GM19452 (cell line): Measurements from ENCODE around the gene RNF151.
"Not testable (repeated sequence)": the region's sequence is repeated elsewhere in the genome, so short reads cannot be mapped to it uniquely, and the experiment has no call there.

Experiments used
- ATAC-seq: cut with Tn5 transposase; IDR thresholded peaks from one replicate; pipeline ENCODE4 v1.9.1; 2021; ENCODE audit not compliant: unreplicated experiment

The RNF151 gene

GRCh38 chr16:1966460-1966859 lies at the start of gene RNF151:
RNF151 (plus strand) TSS chr16:1966856; CDS start chr16:1966882, 26 bp downstream.
- ATAC-seq = no peak

GRCh38 chr16:1917056-1917664 lies 49.5 kb upstream of the RNF151 start:
- no peak for ATAC-seq

- no peak for ATAC-seq
Measured at GRCh38 chr16:1917665-1918350, 48.8 kb upstream of the RNF151 start.

GRCh38 chr16:1918351-1919326 lies 48.0 kb upstream of the RNF151 start, which contains the start of gene HS3ST6:
HS3ST6 (minus strand) TSS chr16:1918415; CDS start chr16:1918323, 92 bp downstream.
- ATAC-seq = no peak

GRCh38 chr16:1919327-1919998 lies 47.2 kb upstream of the RNF151 start:
- no peak for ATAC-seq

- ATAC-seq = not testable (repeated sequence)
Measured at GRCh38 chr16:1920122-1920521, 46.5 kb upstream of the RNF151 start.

- no peak for ATAC-seq
Measured at GRCh38 chr16:1920727-1921171, 45.9 kb upstream of the RNF151 start.

GRCh38 chr16:1922357-1922756 lies 44.3 kb upstream of the RNF151 start:
- ATAC-seq = no peak

- no peak for ATAC-seq
Measured at GRCh38 chr16:1923299-1924034, 43.2 kb upstream of the RNF151 start.

- no peak for ATAC-seq
Measured at GRCh38 chr16:1924095-1924494, 42.6 kb upstream of the RNF151 start.

GRCh38 chr16:1926271-1926670 lies 40.4 kb upstream of the RNF151 start:
- no peak for ATAC-seq

GRCh38 chr16:1929105-1929504 lies 37.6 kb upstream of the RNF151 start:
- ATAC-seq = no peak

GRCh38 chr16:1929578-1930337 lies 36.9 kb upstream of the RNF151 start:
- peak; percentile 90 for ATAC-seq

GRCh38 chr16:1930338-1930720 lies 36.3 kb upstream of the RNF151 start:
- no peak for ATAC-seq

- no peak for ATAC-seq
Measured at GRCh38 chr16:1932050-1933028, 34.3 kb upstream of the RNF151 start.

GRCh38 chr16:1933097-1933661 lies 33.5 kb upstream of the RNF151 start:
- no peak for ATAC-seq

- no peak for ATAC-seq
Measured at GRCh38 chr16:1936945-1937479, 29.6 kb upstream of the RNF151 start.

GRCh38 chr16:1938316-1938715 lies 28.3 kb upstream of the RNF151 start:
- ATAC-seq = no peak
